Measurements from ENCODE around the gene PBRM1. TPM values are rescaled to one million over a fixed set of nuclear protein-coding genes. Genes with fewer than 3 reads are reported as not detected.

PBRM1 gene
- total and polyA plus RNA-seq, 7 experiments from 2014 or later, result 58.4 to 109 (median 76.9) TPM

DNA sequence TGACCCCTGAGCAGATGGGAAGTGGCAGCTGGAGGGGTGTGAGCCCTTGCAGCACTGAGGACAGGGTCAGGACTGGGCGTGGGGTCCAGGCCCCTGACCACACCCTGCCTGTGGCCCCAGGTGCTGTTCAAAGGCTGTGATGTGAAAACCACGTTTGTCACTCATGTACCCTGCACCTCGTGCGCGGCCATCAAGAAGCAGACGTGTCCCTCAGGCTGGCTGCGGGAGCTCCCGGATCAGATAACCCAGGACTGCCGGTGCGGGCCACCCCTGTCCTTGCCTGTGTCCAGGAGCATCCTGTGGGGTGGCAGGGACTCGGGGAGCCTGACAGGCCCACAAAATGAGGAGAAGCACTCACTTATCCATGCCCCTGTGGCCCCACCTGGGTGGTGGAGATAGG is 184.7 kb downstream of the PBRM1 start:
- Mint-ChIP-seq H3K36me3 (no peaks in the 10 kb centered on the region), H3K9me3 (no peaks in the 10 kb centered on the region), H3K4me1 (peaks cover 0 to 2% (median 0%) of the 10 kb centered on the region in 7 donors), H3K4me3 (no peak overlapping the region), H3K27me3 (no peaks in the 10 kb centered on the region), H3K27ac (no peak overlapping the region)
- CTCF ChIA-PET, result no interaction called here
- Histone ChIP-seq H3K4me1 (ENCODE audit: control insufficient read depth in 2 of 2, insufficient read depth in 2 of 2, low read length in 2 of 2) (no peaks in the 10 kb centered on the region), H3K36me3 (ENCODE audit: control insufficient read depth in 2 of 3, insufficient read depth in 3 of 3, low read length in 3 of 3) (no peaks in the 10 kb centered on the region), H3K27ac (ENCODE audit: low read depth, low read length) (no peak overlapping the region), H3K4me3 (ENCODE audit: low read length) (no peak overlapping the region), H3K27me3 (ENCODE audit: control insufficient read depth in 2 of 2, insufficient read depth in 2 of 2, low read length in 2 of 2) (no peaks in the 10 kb centered on the region), H3K9me3 (ENCODE audit: control insufficient read depth in 2 of 3, low read length in 3 of 3) (no peaks in the 10 kb centered on the region)
- intact Hi-C loops (cut with micrococcal nuclease), result no loop called here
- ATAC-seq (no peak), DNase-seq (no peak)
- POLR2A ChIA-PET, result no interaction called here

DNA sequence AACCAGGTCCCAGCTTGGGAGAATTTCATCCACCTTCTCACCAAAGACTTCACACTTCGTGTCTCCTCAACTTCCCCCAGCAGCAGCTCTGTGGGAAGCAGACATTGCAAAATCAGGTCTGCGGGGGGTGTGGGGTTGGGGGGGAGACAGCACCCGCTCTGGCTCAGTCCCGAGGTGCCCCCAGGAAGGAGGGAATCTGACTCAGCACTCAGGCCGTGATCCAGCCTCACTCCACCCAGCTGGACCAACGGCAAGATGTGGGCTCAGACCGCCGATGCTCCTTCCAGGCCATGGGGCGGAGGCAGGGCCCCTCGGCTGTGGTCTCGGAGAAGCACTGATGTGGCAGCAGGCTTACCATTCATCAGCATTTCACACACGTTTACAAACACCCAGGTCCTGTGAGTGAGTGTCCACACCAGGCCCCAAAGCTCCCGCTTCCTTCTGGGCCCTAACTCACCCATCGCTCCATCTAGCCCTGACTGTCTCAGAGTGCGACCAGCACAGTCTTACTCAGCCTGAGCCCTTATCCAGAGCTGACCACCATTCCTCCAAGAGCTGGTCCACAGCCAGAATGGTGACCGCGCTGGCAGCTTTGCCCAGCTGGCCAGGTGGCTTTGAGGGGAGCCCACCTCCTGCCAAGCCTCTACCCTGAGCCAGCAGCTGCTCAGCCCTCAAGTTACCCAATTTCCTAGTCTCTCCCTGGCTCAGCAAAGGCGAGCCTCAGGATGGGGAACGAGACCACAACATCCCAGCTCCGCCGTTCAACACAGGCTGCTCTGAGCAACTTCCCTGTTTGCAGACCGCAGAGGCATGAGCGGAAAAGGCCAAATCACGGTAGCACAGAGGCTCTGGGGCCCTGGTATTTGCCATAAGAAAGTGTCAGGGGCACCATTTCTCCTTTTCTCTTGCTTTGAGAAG is 187.3 kb downstream of the PBRM1 start:
- ATAC-seq (peak; percentile 78), DNase-seq (no peak)
- intact Hi-C loops (cut with micrococcal nuclease), result no loop called here
- Mint-ChIP-seq H3K4me3 (peak overlapping the region in 1 of 10 donors; percentile 38), H3K27ac (no peak overlapping the region), H3K4me1 (peaks cover 0 to 8% (median 0%) of the 10 kb centered on the region in 7 donors), H3K27me3 (no peaks in the 10 kb centered on the region), H3K36me3 (no peaks in the 10 kb centered on the region), H3K9me3 (no peaks in the 10 kb centered on the region)
- peaks cover 0 to 2% (median 0%) of the 10 kb centered on the region in 3 experiments for H3K36me3 ChIP-seq (ENCODE audit: control insufficient read depth in 2 of 3, insufficient read depth in 3 of 3, low read length in 3 of 3)
- ChIA-PET CTCF (no interaction called here), POLR2A (no interaction called here)
- no peaks in the 10 kb centered on the region for H3K4me1 ChIP-seq (ENCODE audit: control insufficient read depth in 2 of 2, insufficient read depth in 2 of 2, low read length in 2 of 2)
- no peaks in the 10 kb centered on the region for H3K9me3 ChIP-seq (ENCODE audit: control insufficient read depth in 2 of 3, low read length in 3 of 3)
- no peak overlapping the region for H3K27ac ChIP-seq (ENCODE audit: low read depth, low read length)
- no peaks in the 10 kb centered on the region for H3K27me3 ChIP-seq (ENCODE audit: control insufficient read depth in 2 of 2, insufficient read depth in 2 of 2, low read length in 2 of 2)
- H3K4me3 ChIP-seq (ENCODE audit: low read length), result no peak overlapping the region

DNA sequence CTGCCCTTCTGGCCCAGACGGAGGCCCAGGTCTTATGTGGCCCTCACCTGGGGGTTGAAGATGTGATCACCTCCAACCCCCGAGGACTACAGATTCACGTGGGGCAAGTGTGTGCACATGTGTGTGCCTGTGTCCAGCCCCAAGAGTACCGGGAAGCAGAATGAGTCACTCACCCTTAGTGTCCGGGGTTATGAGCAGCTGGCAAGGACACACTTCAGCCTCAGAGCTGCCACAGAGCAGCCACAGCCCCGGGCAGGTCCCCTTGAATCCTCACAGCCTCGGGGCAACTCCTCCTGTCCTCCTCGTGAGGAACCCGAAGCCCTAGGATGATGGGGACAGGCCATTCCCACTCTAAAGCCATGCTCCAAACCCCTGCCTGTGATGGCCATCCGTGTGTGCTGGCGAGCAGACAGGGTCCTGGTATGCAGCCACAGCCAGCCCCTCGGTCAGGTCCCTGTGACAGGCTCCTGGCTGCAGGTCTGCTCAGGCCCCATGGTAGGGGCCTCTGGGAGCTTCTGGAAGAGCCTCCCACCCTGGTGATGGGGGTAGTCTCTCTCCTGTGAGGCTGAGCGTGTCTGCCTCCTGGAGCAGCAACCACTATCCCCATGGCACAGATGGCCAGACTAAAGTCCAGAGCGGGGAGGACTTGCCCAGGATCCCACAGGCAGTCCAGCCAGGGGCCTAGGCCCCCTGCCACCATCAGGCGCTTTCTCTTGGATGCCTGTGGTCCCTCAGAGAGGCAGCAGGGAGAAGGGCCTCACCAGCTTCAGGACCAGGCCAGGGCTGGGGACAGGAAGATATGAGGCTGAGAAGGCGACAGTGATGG is 189.7 kb downstream of the PBRM1 start:
- H3K27me3 Mint-ChIP-seq, result no peaks in the 10 kb centered on the region
- H3K27ac Mint-ChIP-seq, result no peak overlapping the region
- POLR2A ChIA-PET, result no interaction called here
- intact Hi-C loops (cut with micrococcal nuclease), result no loop called here
- Histone ChIP-seq H3K9me3 (ENCODE audit: control insufficient read depth in 2 of 3, low read length in 3 of 3) (no peaks in the 10 kb centered on the region), H3K27ac (ENCODE audit: low read depth, low read length) (no peak overlapping the region), H3K36me3 (ENCODE audit: control insufficient read depth in 2 of 3, insufficient read depth in 3 of 3, low read length in 3 of 3) (peaks cover 0 to 26% (median 0%) of the 10 kb centered on the region in 3 experiments), H3K4me1 (ENCODE audit: control insufficient read depth in 2 of 2, insufficient read depth in 2 of 2, low read length in 2 of 2) (no peaks in the 10 kb centered on the region), H3K27me3 (ENCODE audit: control insufficient read depth in 2 of 2, insufficient read depth in 2 of 2, low read length in 2 of 2) (no peaks in the 10 kb centered on the region), H3K4me3 (ENCODE audit: low read length) (no peak overlapping the region)
- ATAC-seq, result peak; percentile 53
- no peaks in the 10 kb centered on the region for H3K9me3 Mint-ChIP-seq
- no peak overlapping the region for H3K4me3 Mint-ChIP-seq
- no peak for DNase-seq
- CTCF ChIA-PET, result no interaction called here
- H3K36me3 Mint-ChIP-seq, result peaks cover 0 to 12% (median 0%) of the 10 kb centered on the region in 5 donors
- peaks cover 0 to 9% (median 0%) of the 10 kb centered on the region in 7 donors for H3K4me1 Mint-ChIP-seq

Other genes starting within 250 kb of the PBRM1 start
- under 1 TPM in 2 of 5 experiments, not detected in 3; 0.10 to 0.24 TPM for gene SEMA3G, start 240.8 kb downstream of the PBRM1 start, total RNA-seq
- gene SEMA3G, start 240.8 kb downstream of the PBRM1 start, polyA plus RNA-seq, result not detected
- 1 to 10 TPM; 2.2 to 8.4 (median 6.5) TPM for gene TNNC1, start 231.9 kb downstream of the PBRM1 start, total RNA-seq
- 1 to 10 TPM in 1 of 2 donors, under 1 TPM in 1; 0.73 to 1.5 TPM for gene TNNC1, start 231.9 kb downstream of the PBRM1 start, polyA plus RNA-seq
- 100 to 1,000 TPM in 4 of 5 experiments, 10 to 100 TPM in 1; 86.8 to 210 (median 162) TPM for gene NISCH, start 230.3 kb downstream of the PBRM1 start, total RNA-seq
- 10 to 100 TPM; 21.4 to 35.0 TPM for gene NISCH, start 230.3 kb downstream of the PBRM1 start, polyA plus RNA-seq
- 100 to 1,000 TPM in 1 of 5 experiments, 10 to 100 TPM in 3, under 1 TPM in 1; 0.27 to 122 (median 26.1) TPM for gene STAB1, start 190.6 kb downstream of the PBRM1 start, total RNA-seq
- not detected for gene STAB1, start 190.6 kb downstream of the PBRM1 start, polyA plus RNA-seq
- gene NT5DC2, start 152.1 kb downstream of the PBRM1 start, total RNA-seq, result 10 to 100 TPM in 1 of 5 experiments, 1 to 10 TPM in 4; 2.1 to 23.0 (median 3.9) TPM
- gene NT5DC2, start 152.1 kb downstream of the PBRM1 start, polyA plus RNA-seq, result 1 to 10 TPM in 1 of 2 donors, not detected in 1; 1.3 TPM
- 10 to 100 TPM in 3 of 5 experiments, 1 to 10 TPM in 2; 5.4 to 11.9 (median 10.7) TPM for gene UQCC5, start 149.3 kb downstream of the PBRM1 start, total RNA-seq
- gene UQCC5, start 149.3 kb downstream of the PBRM1 start, polyA plus RNA-seq, result 10 to 100 TPM; 24.3 to 28.2 TPM
- gene GNL3, start 119 bp upstream of the PBRM1 start, total RNA-seq, result 100 to 1,000 TPM in 2 of 5 experiments, 10 to 100 TPM in 3; 87.9 to 116 (median 97.2) TPM
- 10 to 100 TPM; 60.0 to 84.2 TPM for gene GNL3, start 119 bp upstream of the PBRM1 start, polyA plus RNA-seq
- gene GLT8D1, start 19.9 kb upstream of the PBRM1 start, total RNA-seq, result 10 to 100 TPM; 18.9 to 47.7 (median 45.2) TPM
- gene GLT8D1, start 19.9 kb upstream of the PBRM1 start, polyA plus RNA-seq, result 10 to 100 TPM; 62.5 to 80.9 TPM
- gene SPCS1, start 20.2 kb upstream of the PBRM1 start, total RNA-seq, result 10 to 100 TPM; 55.0 to 95.3 (median 78.2) TPM
- 100 to 1,000 TPM; 339 to 379 TPM for gene SPCS1, start 20.2 kb upstream of the PBRM1 start, polyA plus RNA-seq
- gene NEK4, start 85.0 kb upstream of the PBRM1 start, total RNA-seq, result 10 to 100 TPM; 14.4 to 28.4 (median 21.1) TPM
- gene NEK4, start 85.0 kb upstream of the PBRM1 start, polyA plus RNA-seq, result 10 to 100 TPM in 1 of 2 donors, 1 to 10 TPM in 1; 9.0 to 13.0 TPM
- not detected for gene ITIH1, start 91.7 kb upstream of the PBRM1 start, total RNA-seq
- gene ITIH1, start 91.7 kb upstream of the PBRM1 start, polyA plus RNA-seq, result not detected
- gene ITIH3, start 108.9 kb upstream of the PBRM1 start, total RNA-seq, result not detected
- gene ITIH3, start 108.9 kb upstream of the PBRM1 start, polyA plus RNA-seq, result not detected
- gene ITIH4, start 144.8 kb upstream of the PBRM1 start, total RNA-seq, result 10 to 100 TPM; 13.3 to 37.6 (median 34.1) TPM
- 1 to 10 TPM in 1 of 2 donors, under 1 TPM in 1; 0.08 to 1.1 TPM for gene ITIH4, start 144.8 kb upstream of the PBRM1 start, polyA plus RNA-seq
- gene MUSTN1, start 149.1 kb upstream of the PBRM1 start, total RNA-seq, result 10 to 100 TPM in 1 of 5 experiments, 1 to 10 TPM in 3, under 1 TPM in 1; 0.76 to 10.0 (median 2.6) TPM
- not detected for gene MUSTN1, start 149.1 kb upstream of the PBRM1 start, polyA plus RNA-seq
- gene STIMATE, start 211.6 kb upstream of the PBRM1 start, total RNA-seq, result 10 to 100 TPM; 21.1 to 44.9 (median 34.5) TPM
- 1 to 10 TPM; 3.0 to 4.7 TPM for gene STIMATE, start 211.6 kb upstream of the PBRM1 start, polyA plus RNA-seq